GM15510 (cell line): ENCODE measurements around the gene ASIC1.

Experiments used
- POLR2A ChIP-seq: IDR thresholded peaks from 3 replicates; pipeline ENCODE4 v1.6.1; 2011; ENCODE audit warnings: borderline replicate concordance; ENCODE audit not compliant: insufficient read length; ENCODE audit errors: extremely low read depth

ASIC1 gene

GRCh38 chr12:50082644-50083043 lies 25.2 kb downstream of the ASIC1 start:
- TF ChIP-seq POLR2A = no peak

- TF ChIP-seq POLR2A = no peak
Observed at GRCh38 chr12:50083301-50083700, 25.9 kb downstream of the ASIC1 start.

- TF ChIP-seq POLR2A = peak; percentile 77
Observed at GRCh38 chr12:50084775-50085614, 27.6 kb downstream of the ASIC1 start, which contains the start of gene SMARCD1. TSS of gene SMARCD1 (plus strand) at chr12:50085342. CDS start at chr12:50085370, 28 bp downstream.

GRCh38 chr12:50085615-50086072 lies 28.2 kb downstream of the ASIC1 start:
- no peak for TF ChIP-seq POLR2A

- no peak for TF ChIP-seq POLR2A
Observed at GRCh38 chr12:50086148-50086547, 28.8 kb downstream of the ASIC1 start.

GRCh38 chr12:50087151-50087550 lies 29.8 kb downstream of the ASIC1 start:
- no peak for TF ChIP-seq POLR2A

GRCh38 chr12:50087995-50088394 lies 30.6 kb downstream of the ASIC1 start:
- no peak for TF ChIP-seq POLR2A

- TF ChIP-seq POLR2A = no peak
Observed at GRCh38 chr12:50088577-50089335, 31.4 kb downstream of the ASIC1 start.

- no peak for TF ChIP-seq POLR2A
Observed at GRCh38 chr12:50089730-50090129, 32.3 kb downstream of the ASIC1 start.

DNA sequence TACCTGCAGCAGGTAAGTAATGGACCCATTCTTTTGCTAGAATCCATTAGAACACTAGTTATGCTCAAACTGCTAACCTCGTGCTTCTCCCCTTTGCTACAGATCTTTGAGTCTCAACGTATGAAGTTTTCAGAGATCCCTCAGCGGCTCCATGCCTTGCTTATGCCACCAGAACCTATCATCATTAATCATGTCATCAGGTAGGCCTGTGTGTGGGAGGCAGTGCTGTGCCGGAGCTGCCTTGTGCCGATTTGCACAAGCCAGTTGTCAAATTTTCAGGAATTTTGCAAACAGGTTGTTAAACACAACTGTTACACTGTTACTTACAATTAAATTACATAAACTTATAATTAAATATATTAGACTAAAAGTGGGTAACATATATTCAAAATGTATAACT lies 33.0 kb downstream of the ASIC1 start:
- no peak for TF ChIP-seq POLR2A

- TF ChIP-seq POLR2A = no peak
Observed at GRCh38 chr12:50097952-50098351, 40.6 kb downstream of the ASIC1 start.

DNA sequence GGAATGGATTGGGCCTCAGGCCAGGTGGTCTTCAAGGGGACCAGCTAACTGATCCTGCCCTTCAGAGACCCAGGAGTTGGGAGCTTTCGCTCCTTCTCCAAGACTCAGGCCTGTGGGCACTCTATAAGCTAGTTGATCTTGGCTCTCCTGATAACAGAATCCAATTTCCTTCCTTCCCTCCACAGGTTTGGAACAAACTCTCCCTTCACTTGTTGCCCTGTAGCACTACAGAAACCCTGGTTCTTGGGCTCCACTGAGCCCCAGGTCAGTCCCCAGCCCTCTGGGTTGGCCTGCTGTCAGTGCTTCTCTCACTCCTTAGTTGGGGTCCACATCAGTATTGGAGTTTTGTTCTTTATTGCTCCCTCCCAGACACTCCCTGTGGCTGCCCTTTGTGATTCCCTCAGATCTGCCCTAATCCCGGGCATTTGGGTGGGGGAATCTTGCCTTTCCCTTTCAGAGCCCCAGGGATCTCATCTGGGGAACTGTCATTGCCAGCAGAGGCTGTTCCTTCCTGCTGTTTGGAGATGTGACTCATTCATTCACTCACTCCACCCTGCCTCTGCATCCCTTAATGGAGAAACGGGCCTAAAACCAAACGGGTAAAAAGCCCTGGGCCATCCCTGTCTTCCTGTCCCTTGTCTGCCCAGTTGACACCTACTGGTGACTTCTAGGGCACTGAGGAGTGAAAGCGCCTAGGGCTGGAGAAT lies 42.1 kb downstream of the ASIC1 start:
- no peak for TF ChIP-seq POLR2A

DNA sequence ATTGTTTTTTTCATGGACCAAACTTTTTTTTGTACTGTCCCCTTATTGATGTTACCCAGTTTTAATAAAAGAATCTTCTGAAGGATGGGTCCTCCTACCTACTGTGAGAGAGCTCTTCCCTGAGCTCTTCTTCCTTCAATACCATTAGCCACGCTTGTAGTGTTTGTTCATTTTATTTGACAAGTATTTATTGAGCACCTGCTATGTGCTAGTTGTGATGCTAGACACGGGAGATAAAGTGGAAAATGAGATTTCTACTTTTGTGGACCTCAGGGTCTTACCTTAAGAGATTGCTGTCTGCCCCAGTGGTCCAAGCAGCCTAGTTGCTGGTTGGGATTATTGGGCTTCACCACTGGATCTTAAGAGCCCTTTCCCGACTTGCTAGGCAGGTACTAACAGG lies 43.2 kb downstream of the ASIC1 start:
- no peak for TF ChIP-seq POLR2A

GRCh38 chr12:50101663-50102062 lies 44.3 kb downstream of the ASIC1 start:
- TF ChIP-seq POLR2A = no peak

GRCh38 chr12:50102131-50102531 lies 44.7 kb downstream of the ASIC1 start:
- no peak for TF ChIP-seq POLR2A

DNA sequence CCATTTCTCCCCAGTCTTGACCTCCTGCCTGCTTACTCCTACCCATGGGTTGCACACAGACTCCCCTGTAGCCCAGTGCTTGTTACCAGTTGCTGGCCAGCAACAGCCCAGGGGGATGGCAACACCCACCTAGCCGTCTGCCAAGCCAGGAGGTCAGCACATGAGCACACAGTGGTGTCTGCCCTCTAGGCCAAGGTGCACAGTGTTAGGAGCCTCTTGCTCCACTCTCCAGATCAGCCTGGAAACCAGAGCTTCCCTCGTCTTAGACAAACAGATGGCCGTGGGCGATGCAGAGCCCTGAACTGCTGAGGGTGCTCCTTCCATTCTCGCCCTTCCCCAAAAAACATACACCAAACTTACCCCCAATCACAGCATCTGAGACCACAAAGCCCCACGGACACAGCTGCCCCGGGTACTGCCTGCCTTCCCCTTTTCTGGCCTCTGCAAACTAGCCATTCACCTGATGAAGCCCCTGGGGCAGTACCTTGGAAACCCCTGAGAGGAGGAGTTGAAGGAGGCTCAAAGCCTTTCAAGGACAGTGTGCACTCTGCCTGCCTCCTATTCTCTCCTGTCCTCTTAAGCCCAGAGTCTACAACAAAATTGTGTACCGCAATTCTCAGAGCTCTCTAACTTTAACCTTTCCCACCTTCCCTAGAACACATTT lies 45.4 kb downstream of the ASIC1 start:
- no peak for TF ChIP-seq POLR2A

DNA sequence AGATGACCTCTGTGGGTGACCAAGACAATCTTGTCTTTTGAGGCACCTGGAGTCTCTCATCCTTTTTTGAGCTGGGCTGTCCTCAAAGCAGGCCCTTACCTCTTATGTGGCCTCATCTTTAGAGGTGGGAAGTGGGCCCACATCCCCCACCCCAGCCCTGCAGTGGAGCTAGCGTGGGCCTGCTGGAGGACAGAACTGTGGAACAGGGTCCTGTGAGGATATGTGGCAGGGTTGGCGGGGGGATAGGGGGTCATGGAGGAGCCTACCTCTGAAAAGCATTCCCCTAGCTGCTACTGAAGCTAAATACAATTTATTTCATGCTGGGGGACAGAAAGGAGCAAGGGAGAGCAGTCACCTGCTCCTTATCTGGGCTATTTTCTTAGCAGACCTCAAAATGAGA lies 46.0 kb downstream of the ASIC1 start:
- TF ChIP-seq POLR2A = no peak
